GM21360 (cell line): ENCODE results near the gene EFNA5.
A peak's percentile ranks its signal among the peaks of the same experiment; 100 is the strongest.

ENCODE experiments used
- ATAC-seq: cut with Tn5 transposase; IDR thresholded peaks from one replicate; pipeline ENCODE4 v1.9.1; 2021; ENCODE audit warnings: mild to moderate bottlenecking, moderate library complexity; ENCODE audit not compliant: unreplicated experiment

The EFNA5 gene

DNA sequence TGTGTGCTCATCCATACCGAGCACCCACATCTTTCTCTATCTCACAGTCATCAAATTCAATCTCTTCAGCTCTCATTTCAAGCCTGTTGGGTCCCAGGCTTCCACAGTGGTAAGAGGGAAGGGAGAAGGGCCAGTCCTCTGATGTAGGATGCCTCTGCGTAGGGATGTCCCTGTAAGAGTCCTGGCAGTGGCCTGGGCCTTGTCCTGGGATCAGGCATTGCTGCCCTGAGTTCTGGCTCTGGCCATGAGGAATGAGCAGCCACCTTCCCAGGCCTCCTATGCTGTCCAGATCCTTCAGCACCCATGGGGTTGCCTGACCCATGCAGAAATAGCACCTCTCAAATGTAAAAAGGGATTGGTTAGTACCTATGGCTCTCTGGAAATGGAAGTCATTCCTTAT lies 121.2 kb downstream of the EFNA5 start:
- no peak for ATAC-seq

DNA sequence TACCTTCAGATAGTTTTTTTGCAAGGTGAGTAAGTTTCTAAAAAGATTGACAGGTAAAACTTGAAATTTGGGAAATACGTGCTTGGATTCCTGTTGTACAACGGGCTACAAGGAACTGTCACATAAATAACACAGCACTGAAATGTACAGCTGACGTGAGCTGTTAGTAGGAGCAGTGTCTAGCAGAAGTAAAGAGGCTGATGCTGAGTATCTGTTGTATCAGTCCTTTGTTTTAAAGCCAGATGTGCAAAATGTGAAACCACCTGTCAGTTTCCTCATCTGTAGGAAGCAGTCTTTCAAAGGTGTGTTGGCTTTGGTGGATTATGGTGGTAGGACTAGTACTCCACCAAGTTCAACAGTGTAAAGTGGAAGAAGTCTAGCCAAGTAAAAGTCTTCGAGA lies 122.3 kb downstream of the EFNA5 start:
- no peak for ATAC-seq

DNA sequence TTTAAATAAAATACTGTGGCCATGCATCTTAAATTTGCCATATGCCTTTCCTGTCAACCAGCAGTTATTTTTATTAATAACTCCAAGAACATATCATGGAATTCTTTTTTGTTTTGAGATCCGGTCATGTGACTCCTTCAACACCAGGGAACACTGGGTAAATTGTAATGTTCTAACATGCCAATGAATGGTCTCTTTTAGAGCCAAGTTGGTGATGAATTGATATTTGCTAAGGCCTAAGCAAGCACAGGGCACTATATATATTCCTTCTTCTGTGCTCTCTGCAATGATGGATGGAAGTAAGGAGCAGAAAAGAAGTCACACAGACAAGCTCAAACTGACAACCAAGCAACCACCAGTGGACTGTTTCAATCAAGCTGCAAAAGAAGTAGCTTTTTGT lies 124.0 kb downstream of the EFNA5 start:
- ATAC-seq = no peak

DNA sequence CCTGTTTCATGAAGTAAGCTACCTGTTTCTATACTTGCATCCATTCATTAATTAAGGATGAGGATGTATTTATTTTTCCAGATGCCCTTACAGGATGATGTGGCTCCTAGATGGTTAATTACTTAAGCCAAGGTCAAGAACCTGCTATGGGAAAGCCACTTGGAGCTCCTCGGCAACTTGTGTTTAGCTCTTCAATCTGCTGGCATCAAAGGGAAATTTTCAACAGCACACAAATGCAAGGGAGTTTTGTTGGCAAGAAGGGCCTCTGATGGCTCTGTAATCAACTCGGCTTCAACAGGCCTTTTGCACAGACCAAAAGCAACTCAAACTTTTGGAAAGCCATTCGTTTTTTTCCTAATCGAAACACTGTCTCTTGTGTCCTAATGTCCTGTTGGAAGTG lies 125.3 kb downstream of the EFNA5 start:
- no peak for ATAC-seq

DNA sequence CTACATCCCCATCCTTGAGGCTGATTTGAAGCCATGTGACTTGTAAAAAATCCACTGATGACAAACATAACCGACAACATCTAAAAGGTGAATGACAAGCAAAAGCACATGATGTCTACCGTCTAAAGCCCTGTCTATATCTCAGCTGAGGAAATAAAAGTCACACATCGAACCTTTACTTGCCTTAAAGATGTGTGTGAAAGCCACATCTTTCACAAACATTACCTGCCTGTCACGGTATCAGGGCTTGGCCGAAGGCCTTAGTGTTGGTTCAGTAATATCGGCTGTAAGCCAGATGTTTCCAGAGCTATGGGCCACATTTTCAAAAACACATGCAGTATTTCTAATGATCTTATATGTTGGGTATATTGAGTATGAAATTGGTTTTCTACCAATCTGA lies 125.8 kb downstream of the EFNA5 start:
- no peak for ATAC-seq

DNA sequence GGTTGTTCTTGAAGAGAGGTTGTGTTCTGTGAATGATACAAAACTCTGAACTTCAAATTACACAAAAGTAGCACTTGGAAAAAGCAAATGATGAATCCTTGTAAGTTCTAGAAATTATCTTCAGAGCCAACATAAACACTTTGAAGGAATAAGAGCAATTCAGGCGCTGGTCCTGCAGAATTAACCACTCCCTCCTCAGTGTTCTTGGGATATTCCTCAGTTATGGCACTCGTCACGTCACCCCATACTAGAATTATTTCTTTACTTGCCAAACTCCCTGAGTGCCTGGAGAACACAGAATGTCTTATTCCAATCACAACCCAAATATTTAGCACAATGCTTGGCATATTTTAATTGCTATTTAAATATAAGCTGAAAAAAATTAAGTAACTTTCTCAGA lies 126.3 kb downstream of the EFNA5 start:
- ATAC-seq = no peak

DNA sequence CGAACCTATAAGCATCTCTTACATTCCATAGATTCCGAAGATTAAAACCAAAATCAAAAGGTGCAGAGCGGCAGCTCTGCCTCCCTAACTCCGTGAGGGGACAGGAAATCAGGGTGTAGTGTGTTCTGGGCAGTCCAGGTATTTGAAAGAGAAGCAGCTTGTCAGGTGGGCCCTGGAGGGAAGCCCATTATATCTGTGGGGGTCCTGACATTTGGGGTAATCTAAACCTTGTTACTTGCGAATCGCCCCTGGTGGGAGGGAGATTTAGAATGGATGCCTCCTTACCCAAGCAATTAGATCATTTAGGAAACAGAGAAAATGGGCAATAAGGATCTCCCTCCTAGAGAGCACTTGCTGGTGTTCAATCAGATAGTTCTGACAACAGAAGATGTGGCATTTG lies 126.9 kb downstream of the EFNA5 start:
- ATAC-seq = no peak

DNA sequence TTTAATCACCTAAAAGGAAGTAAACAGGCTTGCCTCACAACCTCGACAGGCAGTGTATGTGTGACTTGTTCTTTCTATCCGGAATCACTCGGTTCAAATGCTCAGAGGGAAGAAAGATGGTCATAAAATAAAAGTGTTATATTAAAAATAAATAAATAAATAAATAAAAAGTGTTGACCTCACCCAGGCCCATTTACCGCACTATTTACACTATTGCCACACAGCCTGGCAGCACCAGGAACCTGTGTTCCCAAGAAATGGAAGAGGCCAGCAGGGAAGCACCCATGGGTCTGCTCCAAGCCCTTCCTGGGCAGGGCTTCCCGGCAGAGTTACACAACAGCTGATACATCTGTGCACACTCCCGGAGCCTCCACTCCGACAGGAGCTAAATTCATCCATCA lies 127.9 kb downstream of the EFNA5 start:
- ATAC-seq = no peak

DNA sequence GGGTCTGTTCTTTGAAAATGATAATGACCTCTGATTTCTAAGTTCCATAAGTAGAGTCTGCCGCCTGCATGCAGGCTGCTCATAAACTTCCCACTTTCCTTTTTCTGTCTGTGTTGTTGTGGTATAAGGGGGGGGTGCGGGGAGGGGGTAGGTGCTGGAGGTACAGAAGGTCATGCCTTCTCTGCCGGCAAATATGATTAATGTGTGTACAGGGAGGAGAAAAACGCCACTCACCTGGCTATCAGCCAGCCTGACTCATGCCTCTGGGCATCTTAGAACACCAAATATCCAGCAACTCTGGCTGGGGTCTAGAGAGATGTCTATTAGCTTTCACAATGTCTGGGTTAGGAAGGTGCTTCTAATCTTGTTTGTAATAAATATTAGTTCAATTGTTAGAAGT lies 128.3 kb downstream of the EFNA5 start:
- peak; percentile 50 for ATAC-seq

DNA sequence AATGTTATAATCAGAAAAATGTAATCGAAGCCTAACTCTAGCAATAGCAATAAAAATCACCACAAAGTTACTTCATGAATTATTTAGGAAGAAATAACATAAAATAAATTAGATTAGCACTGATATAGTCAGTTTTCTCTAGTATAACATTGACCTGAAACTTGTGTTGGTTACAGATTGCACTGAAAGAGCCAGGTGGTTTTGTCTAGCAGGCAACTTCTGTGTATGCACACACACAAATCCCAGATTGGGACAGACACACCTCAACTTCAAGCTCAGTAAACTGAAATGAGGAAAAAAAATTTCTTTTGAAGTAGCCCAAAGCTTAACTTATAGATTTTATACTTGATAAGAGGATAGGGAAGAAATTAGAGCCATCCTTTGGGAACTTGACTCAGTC lies 129.3 kb downstream of the EFNA5 start:
- ATAC-seq = peak; percentile 53

DNA sequence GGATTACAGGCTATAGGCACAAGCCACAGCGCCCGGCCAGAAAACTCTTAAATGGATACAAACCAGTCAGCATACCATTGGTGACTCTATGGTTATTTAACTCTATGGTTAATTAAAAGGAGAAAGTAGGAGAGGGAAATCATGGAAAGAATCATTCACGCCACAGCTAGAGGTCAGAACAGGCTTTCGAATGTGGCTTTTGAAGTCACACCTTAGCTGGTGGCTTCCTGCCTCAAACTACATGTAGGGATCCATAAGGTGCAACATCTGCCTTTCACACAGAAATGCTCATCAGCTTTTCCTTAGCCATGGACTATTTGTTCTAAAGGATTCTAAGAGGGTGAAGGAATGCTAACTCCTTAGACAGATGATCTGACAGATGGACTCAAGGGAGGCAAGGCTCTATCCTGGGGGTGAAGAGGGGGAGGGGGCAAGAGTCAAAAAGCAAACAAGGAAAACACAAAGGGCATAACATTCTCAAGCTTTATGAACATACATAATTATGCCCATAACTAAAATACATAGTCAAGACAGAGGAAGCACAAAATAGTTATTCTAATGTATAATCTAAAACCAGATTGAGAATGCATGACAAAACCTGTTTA lies 130.9 kb downstream of the EFNA5 start:
- ATAC-seq = no peak

DNA sequence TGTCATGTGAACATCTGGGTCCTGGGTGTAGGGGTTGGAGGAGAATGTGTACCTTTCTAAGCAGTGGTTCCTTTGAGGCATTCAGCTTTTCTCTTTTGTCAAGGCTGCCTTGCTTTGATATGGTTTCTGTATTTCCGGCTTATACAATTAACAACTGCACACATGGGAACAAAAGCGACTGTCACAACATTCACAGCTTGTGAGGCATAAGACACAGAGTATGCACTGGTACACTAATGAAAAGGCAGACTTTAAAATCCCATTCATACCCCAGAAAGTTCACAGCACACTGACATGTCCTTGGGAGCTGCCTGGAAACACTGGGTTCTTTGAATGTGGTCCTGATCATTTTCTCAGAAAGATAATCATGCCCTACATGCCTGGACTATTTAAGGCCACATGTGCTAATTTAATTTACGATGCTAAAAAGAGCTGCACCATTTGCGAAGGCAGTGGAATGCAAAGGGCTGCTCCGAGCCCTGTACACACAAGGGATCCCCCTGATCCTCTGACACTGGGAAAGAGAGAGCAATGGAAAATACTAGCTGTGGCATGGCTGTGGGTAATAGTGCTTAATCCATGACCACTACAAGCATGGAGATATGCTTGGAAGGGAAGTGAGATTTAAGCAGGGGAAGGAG lies 131.8 kb downstream of the EFNA5 start:
- no peak for ATAC-seq

DNA sequence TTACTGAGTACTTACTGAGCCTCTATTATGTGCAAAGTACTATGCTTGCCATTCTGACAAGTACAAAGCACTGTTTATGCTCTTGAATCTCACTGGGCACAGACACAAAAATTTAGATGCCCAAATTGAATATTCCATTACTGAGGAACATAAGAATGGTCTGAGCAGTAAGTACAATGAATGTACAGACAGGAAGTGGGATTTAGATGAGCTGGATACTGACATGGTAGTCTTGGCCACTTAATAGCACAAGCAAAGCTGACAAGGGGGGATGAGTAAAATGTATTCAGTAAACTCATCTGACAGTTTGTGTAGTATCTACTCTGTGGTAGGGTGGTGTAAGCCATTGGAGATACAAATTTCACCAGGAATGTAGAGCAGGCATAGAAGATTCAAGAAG lies 132.4 kb downstream of the EFNA5 start:
- ATAC-seq = no peak

DNA sequence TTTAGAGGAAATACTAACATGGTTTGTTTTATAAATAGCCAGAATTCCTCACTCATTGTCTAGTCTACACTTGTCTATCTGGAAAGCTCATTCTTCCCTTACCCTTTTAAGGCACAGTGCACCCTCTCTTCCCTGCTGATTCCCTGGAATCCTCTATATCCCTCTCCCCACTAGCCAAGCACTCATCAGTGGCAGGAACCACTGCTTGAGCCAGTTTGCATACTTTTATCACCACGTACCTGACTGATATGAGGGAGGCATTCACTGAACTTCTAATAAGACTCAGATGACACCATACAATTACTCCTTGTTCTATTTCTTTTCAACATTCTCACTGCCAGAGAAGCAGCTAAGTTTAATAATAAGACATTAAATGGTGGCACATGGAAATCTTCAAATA lies 134.9 kb downstream of the EFNA5 start:
- ATAC-seq = no peak

DNA sequence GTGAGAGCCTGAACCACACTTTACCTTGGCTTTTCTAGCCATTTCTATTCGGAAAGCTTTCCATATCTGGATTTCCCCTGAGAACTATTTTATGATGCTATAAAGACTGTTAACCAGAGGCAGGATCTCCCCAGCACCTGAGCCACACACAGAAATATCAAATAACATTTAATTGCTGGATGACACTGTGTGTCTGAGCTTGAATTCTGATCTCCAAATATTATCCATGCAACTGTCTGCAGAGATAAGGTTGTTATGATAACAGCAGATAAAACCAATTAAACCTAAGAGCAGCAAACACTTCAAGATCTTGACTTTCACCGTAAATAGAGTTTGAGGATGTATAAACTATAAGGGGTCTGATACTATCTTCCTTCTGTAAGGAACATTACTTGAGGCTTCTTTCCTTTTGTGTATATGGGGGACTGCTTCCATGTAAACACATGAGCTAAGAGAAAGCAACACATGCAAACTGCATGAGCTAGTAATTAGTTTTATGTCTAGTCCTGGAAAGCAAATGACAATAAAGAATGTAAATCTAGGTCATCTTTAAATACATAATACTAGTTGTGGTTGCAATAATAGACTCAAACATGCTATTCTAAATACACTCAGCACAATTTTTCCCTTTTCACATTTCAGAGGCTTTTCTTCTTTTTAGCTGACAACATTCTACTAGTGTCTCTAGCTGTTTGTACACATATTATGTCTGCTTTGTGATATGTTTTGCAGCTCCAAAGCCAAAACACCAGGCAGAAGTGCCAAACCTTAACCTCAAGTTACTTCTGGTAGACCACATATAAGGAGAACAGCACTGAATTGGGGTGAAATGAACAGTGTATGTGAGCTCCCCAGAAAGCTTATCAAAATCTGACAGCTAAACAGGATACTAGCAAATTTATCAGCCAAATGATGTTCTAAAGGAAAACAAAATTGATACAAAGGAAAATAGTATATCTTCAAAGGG lies 136.5 kb downstream of the EFNA5 start:
- ATAC-seq = no peak

DNA sequence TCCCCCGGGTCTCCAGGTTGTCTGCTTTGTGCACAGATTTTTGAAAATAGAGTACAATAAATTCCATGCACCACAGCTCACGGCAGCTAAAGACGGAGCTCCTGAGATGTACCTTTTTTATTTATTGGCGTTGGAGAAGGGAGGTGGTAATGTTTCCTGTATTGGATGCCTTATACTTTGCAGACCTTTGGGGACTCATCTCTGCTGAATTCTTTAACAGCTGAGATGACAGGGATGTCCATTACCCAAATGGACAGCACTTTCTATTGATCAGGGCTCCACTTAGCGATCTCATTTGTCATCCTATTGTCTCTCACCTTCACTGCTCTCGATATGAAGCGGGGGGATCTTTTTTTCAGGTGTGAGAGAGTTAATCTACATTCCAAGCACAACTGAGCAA lies 137.8 kb downstream of the EFNA5 start:
- no peak for ATAC-seq

DNA sequence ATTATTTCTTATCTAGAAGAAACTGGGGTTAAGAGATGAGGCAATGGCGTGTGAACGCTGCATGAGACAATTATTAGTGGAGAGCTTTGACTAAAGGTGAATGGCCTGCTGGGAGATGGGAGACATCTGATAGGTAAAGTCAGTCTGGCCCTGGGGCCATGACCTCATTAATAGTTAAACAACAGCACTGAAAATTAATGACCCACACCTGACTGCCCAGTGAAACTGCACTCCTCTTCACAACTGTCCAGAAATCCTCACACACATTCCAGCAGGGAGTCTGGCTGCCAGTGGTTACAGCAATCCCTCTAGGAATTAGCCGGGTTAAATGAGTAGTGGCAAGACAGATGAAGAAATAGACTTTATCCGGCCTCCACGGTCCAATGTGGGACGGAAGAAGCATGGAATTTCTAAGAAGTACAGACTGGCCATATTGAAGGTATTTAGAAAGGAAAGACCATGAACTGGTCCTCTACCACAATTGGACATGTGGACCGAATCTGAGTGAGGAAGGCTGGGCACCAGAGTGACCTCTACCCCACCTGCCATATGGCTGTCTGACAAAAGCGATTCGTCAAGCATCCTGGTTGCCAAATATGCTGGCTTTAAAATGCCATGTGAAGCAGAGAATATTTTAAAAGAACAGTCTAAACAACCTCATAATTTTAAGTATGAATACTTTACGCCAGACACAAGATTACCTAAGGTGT lies 138.4 kb downstream of the EFNA5 start:
- no peak for ATAC-seq

DNA sequence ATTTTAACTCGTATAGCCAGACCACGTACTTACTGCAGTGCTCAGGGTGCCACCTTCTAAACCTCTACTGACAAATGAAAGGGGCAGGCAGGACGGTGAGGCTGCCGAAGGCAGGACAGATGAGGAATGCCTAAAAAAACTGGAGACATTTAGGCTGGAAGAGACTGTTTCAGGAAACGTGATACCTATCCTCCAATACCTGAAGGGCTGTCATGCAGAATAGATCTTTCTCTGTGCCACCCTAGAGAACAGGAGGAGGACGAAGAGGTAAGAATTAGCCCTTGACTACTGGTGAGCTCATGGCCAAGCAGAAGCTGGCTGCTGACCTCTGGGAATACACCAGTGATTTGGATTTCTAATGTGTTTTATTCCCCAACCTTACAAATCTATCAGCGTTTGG lies 139.4 kb downstream of the EFNA5 start:
- no peak for ATAC-seq

DNA sequence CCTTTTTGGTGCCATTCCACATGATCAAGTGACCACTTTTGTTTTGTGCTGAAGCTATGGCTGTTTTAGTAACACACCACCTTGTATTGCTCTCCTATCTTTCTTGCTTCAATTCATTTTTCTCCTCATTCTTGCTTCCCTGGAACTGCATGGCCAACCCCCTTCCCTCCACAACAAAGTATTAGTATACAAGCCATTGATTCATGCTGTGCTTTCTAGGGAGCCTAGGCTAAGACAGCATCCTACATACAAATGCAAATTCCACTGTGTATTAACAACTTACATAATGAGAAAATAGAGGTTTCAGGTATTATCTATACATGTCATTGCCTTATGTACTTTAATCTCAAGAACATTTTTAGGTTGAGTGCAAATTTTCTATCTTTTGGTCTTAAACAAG lies 141.1 kb downstream of the EFNA5 start:
- no peak for ATAC-seq

DNA sequence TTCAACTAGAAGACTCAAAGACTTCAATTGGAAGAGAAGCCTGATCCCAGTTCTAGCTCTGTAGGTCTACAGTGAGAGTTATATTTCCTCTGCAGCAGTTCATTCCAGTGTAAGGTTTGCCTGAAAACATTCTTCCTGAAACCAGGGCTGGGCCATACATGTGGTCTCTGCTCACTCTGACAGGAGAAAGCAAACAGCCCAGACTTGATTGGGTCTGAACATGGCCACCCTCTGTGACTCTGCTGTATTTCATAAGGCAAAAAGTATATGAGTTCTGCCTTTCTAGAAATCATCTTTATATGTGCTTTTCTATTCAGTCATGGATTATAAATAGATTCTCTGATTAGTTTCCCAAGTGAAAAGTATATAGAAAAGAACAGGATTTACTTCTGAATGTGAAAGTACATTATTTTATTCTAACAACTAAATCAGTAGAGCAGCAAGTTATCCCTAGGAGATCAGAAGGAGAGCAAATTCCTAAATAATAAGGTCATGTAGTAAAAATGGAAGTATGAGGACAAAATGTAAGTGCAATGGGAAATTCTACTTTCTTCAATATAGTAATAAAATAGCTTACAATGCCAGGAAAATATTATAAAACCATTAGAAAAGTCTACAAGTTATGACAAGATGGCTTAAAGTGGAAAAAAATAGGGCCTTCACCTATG lies 144.3 kb downstream of the EFNA5 start:
- ATAC-seq = no peak

DNA sequence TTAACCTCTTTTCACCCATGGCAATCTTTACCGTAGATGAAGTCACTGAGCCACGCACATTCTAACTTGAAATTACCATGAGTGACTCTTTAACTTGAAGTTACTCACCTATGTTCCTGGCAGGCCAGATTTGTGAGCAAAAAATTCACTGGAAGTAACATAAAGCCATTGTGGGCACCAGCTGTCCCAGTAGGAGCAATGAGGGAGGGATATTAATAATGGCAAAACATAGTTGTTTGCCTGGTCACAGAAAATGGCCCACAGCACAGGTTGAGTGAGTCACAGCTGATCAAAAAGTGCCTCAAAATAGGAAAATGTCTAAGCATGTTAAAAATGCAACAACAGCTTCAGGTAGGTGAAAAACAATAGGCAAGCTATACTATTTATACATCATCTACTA lies 146.6 kb downstream of the EFNA5 start:
- no peak for ATAC-seq
